Measurements from ENCODE around the gene TXLNA. TPM values are rescaled to one million over a fixed set of nuclear protein-coding genes. Genes with fewer than 3 reads are reported as not detected.

TXLNA gene
- polyA plus RNA-seq, 1 donor = 33.7 TPM

DNA sequence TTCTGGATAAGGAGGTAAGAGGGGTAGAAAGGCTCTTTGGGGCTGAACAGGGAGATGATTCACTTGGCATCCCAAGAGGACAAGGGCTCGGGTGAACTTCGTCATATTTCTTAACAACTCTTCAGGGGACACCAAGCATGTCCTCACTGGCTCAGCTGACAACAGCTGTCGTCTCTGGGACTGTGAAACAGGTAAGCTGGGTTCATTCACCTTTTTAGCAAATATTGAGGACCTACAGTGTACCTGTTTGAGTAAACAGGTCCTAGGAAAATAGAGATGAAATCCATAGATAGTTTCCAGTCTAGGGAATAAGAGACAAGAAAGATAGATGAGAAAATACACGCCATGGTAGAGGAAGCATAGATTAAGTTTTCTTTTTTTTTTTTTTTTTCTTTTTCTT lies 44.8 kb downstream of the TXLNA start:
- whole genome bisulfite sequencing (ENCODE audit: insufficient coverage, low lambda C conversion rate) = no CpG with 5 or more reads among the region's 4 CpGs
- H3K9me3 ChIP-seq (ENCODE audit: control insufficient read depth, low read depth, low read length) = no peaks in the 10 kb centered on the region
- no peak overlapping the region for H3K27ac ChIP-seq (ENCODE audit: low read length)
- no peak overlapping the region for H3K4me3 ChIP-seq (ENCODE audit: low read length)
- H3K36me3 ChIP-seq (ENCODE audit: control insufficient read depth, insufficient read depth, low read length) = peaks cover 47% of the 10 kb centered on the region
- no peaks in the 10 kb centered on the region for H3K27me3 ChIP-seq (ENCODE audit: control insufficient read depth, insufficient read depth, low read length)
- peaks cover 17% of the 10 kb centered on the region for H3K4me1 ChIP-seq (ENCODE audit: control insufficient read depth, insufficient read depth, low read length)
- no peak for DNase-seq

DNA sequence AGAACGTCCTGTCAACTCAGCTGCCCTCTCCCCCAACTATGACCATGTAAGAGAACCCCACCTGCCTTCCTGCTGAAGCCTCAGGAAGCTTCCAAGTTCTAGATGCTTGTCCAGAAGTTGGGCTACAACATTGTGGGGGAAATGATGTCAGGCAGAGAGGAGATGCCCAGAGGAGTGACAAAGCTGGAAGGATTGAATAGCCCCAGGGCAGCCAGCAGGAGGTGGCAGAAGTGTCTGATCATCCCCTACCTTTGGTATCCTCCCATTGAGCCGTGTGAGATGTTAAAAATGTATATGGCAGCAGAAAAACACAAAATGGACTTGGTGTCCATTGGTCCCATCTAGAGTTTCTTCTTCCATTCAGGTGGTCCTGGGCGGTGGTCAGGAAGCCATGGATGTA lies 49.3 kb downstream of the TXLNA start:
- WGBS (ENCODE audit: insufficient coverage, low lambda C conversion rate) = no CpG with 5 or more reads among the region's 3 CpGs
- DNase-seq = no peak
- Histone ChIP-seq H3K27ac (ENCODE audit: low read length) (no peak overlapping the region), H3K4me3 (ENCODE audit: low read length) (no peak overlapping the region), H3K4me1 (ENCODE audit: control insufficient read depth, insufficient read depth, low read length) (peaks cover under 1% of the 10 kb centered on the region), H3K9me3 (ENCODE audit: control insufficient read depth, low read depth, low read length) (no peaks in the 10 kb centered on the region), H3K36me3 (ENCODE audit: control insufficient read depth, insufficient read depth, low read length) (peaks cover 61% of the 10 kb centered on the region), H3K27me3 (ENCODE audit: control insufficient read depth, insufficient read depth, low read length) (no peaks in the 10 kb centered on the region)

DNA sequence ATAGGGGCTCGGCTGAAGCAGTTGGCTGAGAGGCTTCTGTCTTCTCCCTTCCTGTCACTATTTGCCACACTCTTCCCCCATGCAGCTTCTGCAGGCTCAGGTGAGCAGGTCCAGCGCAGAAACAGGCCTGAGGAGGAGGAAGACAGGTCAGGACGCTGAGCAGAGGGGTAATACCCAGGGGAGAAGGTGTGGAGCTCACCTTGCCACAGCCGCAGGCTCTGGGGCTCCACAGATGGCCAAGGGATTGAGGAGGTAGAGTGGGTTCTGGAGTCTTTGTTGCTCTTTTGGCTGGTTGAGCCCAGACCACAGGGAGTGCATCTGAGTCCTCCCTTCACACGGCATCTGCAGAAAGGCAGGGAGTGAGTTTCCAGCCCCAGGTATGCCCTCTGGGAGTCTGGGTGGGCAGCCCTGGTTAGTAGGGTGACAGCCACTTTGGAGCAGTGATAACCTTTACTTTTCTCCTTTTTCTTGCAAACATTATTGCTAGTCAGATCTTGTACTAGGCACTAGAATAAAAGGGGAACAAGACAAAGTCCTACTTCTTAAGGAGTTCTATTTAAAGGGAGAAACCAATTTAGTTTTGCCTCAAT lies 52.5 kb downstream of the TXLNA start:
- peaks cover 40% of the 10 kb centered on the region for H3K36me3 ChIP-seq (ENCODE audit: control insufficient read depth, insufficient read depth, low read length)
- no CpG with 5 or more reads among the region's 5 CpGs for WGBS (ENCODE audit: insufficient coverage, low lambda C conversion rate)
- no peak overlapping the region for H3K4me3 ChIP-seq (ENCODE audit: low read length)
- H3K4me1 ChIP-seq (ENCODE audit: control insufficient read depth, insufficient read depth, low read length) = no peaks in the 10 kb centered on the region
- H3K27me3 ChIP-seq (ENCODE audit: control insufficient read depth, insufficient read depth, low read length) = no peaks in the 10 kb centered on the region
- H3K9me3 ChIP-seq (ENCODE audit: control insufficient read depth, low read depth, low read length) = no peaks in the 10 kb centered on the region
- no peak overlapping the region for H3K27ac ChIP-seq (ENCODE audit: low read length)
- DNase-seq = no peak

DNA sequence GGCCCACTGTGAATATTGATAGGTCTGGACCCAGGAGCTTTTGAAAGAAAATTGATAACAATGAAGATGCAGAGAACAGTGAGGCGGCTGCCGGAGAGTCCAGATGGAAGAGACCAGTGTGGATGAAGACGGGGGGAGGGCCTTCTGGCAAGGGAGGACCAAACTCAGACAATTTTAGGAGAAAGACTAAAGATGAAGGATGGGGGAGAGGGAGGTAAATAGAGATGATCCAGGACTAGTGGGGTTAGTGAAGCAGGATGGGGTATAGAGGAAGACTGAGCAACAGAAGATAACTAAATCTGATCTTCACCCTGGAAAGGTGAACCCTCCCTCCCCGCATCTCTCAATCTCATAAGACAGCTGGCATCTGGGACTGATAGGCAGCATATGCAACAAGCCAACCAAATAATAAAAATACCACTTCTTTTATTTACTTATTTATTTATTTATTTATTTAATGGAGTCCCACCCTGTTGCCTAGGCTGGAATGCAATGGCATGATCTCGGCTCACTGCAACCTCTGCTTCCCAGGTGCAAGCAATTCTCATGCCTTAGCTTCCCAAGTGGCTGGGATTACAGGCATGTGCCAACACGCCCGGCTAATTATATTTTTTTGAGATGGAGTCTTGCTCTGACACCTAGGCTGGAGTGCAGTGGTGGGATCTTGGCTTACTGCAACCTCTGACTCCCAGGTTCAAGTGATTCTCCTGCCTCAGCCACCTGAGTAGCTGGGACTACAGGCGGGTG lies 53.3 kb downstream of the TXLNA start:
- no peak overlapping the region for H3K27ac ChIP-seq (ENCODE audit: low read length)
- no peaks in the 10 kb centered on the region for H3K9me3 ChIP-seq (ENCODE audit: control insufficient read depth, low read depth, low read length)
- no peak overlapping the region for H3K4me3 ChIP-seq (ENCODE audit: low read length)
- WGBS (ENCODE audit: insufficient coverage, low lambda C conversion rate) = 80% methylated on average over 2 of the region's 8 CpGs
- peaks cover 33% of the 10 kb centered on the region for H3K36me3 ChIP-seq (ENCODE audit: control insufficient read depth, insufficient read depth, low read length)
- H3K4me1 ChIP-seq (ENCODE audit: control insufficient read depth, insufficient read depth, low read length) = no peaks in the 10 kb centered on the region
- no peaks in the 10 kb centered on the region for H3K27me3 ChIP-seq (ENCODE audit: control insufficient read depth, insufficient read depth, low read length)
- no peak for DNase-seq

DNA sequence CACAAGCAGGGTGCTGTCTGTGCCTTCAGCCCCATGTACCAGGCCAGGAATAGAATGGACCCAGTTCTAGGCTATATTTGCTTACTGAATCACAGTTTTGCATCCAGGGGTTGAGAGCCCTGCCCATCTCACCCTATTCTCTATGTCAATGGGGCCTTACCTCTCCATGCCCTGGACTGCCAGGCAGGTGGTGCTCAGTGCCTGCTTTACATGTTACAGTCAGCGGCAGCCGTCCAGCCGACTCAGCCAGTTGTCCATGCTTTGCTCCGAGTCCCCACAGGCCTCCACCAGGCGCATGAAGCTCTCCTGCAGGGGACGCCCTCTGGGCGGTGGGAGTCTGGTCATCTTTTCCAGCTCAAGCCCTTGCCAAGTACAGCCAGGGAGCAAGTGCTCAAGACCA lies 55.3 kb downstream of the TXLNA start:
- H3K36me3 ChIP-seq (ENCODE audit: control insufficient read depth, insufficient read depth, low read length) = peaks cover 19% of the 10 kb centered on the region
- H3K9me3 ChIP-seq (ENCODE audit: control insufficient read depth, low read depth, low read length) = no peaks in the 10 kb centered on the region
- no peaks in the 10 kb centered on the region for H3K27me3 ChIP-seq (ENCODE audit: control insufficient read depth, insufficient read depth, low read length)
- H3K4me3 ChIP-seq (ENCODE audit: low read length) = no peak overlapping the region
- H3K27ac ChIP-seq (ENCODE audit: low read length) = no peak overlapping the region
- WGBS (ENCODE audit: insufficient coverage, low lambda C conversion rate) = no CpG with 5 or more reads among the region's 7 CpGs
- DNase-seq = no peak
- H3K4me1 ChIP-seq (ENCODE audit: control insufficient read depth, insufficient read depth, low read length) = no peaks in the 10 kb centered on the region

DNA sequence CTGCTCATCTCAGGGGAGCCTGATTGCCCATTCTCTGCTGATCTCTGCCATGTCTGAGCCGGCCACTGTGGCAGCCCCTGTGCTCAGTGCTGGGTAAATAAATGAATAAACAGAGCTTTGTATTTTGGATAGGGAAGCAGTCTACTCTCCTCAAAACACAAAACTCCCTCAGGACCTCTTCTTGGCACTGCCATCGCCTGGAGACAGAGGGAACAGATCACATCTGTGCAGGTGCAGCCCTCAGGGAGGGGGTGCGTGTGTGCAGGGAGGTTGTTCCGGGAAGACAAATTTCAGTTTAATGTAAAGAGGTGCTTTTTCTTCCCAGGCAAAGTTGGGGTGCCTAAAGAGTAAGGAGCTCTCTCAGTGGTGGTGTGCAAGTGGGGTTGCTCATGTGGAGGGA lies 59.9 kb downstream of the TXLNA start:
- no peaks in the 10 kb centered on the region for H3K36me3 ChIP-seq (ENCODE audit: control insufficient read depth, insufficient read depth, low read length)
- no CpG with 5 or more reads among the region's 4 CpGs for WGBS (ENCODE audit: insufficient coverage, low lambda C conversion rate)
- no peak overlapping the region for H3K4me3 ChIP-seq (ENCODE audit: low read length)
- no peaks in the 10 kb centered on the region for H3K27me3 ChIP-seq (ENCODE audit: control insufficient read depth, insufficient read depth, low read length)
- H3K9me3 ChIP-seq (ENCODE audit: control insufficient read depth, low read depth, low read length) = no peaks in the 10 kb centered on the region
- peaks cover 13% of the 10 kb centered on the region for H3K4me1 ChIP-seq (ENCODE audit: control insufficient read depth, insufficient read depth, low read length)
- DNase-seq = no peak
- H3K27ac ChIP-seq (ENCODE audit: low read length) = no peak overlapping the region

DNA sequence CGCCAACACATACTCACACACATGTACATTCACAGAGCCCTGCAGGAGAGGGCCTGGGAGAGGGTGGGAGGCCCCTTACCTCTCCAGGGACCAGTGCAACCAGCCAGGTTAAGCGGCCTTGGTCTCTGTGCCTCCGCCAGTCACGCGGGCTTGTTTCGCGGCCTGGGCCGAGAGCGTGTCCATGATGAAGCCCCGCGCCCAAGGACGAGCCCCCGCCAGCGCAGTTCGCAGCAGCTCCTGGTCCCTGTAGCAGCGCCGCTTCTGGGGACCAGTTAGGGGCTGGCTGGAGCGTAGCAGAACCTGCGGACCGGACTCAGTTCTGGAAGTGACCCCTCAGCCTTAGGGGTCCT lies 60.3 kb downstream of the TXLNA start:
- Histone ChIP-seq H3K36me3 (ENCODE audit: control insufficient read depth, insufficient read depth, low read length) (no peaks in the 10 kb centered on the region), H3K27me3 (ENCODE audit: control insufficient read depth, insufficient read depth, low read length) (no peaks in the 10 kb centered on the region), H3K4me1 (ENCODE audit: control insufficient read depth, insufficient read depth, low read length) (peaks cover 13% of the 10 kb centered on the region), H3K9me3 (ENCODE audit: control insufficient read depth, low read depth, low read length) (no peaks in the 10 kb centered on the region), H3K27ac (ENCODE audit: low read length) (peak overlapping the region; percentile 33), H3K4me3 (ENCODE audit: low read length) (peak overlapping the region; percentile 58)
- no CpG with 5 or more reads among the region's 20 CpGs for WGBS (ENCODE audit: insufficient coverage, low lambda C conversion rate)
- DNase-seq = peak in 1 of 2 donors; percentile 32

DNA sequence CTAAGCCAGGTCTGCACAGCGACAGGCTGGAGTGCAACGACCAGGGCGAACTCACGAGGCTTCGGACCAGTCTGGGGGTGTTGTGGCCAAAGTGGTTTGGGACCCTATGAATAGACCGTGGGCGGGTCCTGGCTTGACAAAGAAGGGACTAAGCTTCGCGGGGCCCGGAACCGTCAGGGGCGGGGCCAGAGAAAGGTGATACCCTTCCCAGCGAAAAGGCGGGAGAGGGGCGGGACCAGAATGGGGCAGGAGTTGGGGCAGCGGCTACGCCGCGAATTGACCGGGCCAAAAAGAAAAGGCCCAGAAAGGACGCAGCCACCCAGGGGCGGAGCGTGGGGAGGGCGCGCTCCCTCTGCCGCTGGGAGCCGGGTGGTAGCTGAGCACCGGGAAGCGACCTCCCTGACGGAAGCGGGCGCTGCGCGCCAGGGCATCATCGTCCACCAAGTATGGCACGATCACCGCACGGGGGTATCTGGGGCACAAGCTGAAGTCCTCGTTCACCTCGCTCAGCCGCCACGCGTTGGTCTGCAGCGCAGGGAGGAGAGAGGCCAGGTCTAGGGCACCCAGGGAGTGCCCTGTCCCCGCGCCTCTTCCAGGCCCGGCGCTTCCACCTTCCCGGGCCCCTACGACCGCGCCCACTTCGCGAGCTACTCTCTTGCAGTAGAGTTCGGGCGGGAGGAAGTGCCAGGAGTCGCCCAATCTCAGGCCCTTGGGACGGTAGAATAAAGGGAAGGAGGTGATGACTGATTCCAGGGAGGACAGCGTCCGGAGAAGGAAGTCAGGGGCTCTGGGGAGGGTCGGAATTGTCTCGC lies 60.9 kb downstream of the TXLNA start:
- H3K27ac ChIP-seq (ENCODE audit: low read length) = peak overlapping the region; percentile 33
- H3K27me3 ChIP-seq (ENCODE audit: control insufficient read depth, insufficient read depth, low read length) = no peaks in the 10 kb centered on the region
- no CpG with 5 or more reads among the region's 62 CpGs for WGBS (ENCODE audit: insufficient coverage, low lambda C conversion rate)
- peak overlapping the region; percentile 58 for H3K4me3 ChIP-seq (ENCODE audit: low read length)
- H3K9me3 ChIP-seq (ENCODE audit: control insufficient read depth, low read depth, low read length) = no peaks in the 10 kb centered on the region
- peaks cover 13% of the 10 kb centered on the region for H3K4me1 ChIP-seq (ENCODE audit: control insufficient read depth, insufficient read depth, low read length)
- peak in 1 of 2 donors; percentile 76 for DNase-seq
- H3K36me3 ChIP-seq (ENCODE audit: control insufficient read depth, insufficient read depth, low read length) = no peaks in the 10 kb centered on the region

DNA sequence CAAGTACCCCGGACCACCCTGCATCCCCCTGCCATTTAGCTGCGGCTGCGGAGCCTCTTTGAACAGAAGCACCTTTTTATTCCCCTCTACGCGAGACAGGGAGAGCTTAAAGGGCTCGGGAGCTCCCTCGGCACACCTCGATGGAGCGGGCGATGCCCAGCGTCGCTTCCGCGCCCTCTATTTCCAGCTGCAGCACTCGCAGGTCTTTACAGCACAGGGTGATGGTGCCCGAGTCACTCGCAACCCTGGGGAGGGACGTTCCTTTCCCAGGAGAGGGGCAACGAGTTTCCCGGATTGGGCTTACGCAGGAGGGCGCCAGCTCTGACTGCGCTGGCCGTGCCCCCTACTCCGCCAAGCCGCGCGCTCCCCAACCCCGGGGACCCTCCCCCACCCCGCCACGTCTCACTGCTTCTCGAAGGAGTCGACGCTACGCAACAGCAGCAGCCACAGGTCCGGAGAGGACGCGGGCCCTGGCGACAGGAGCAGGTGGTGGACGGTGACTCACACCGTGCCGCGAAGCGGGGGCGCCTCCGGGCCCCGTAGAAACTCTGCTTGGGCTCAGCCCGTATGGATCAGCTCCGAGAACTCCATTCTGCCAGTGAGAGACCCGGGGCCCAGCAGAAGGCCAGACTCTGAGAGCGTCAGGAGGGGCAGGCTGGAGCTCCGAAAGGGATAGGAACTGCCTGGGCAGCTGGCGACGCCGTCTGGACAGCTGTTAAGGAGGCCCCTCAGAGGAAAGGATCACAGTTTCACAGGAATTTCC lies 61.7 kb downstream of the TXLNA start:
- peak overlapping the region; percentile 33 for H3K27ac ChIP-seq (ENCODE audit: low read length)
- DNase-seq = peak; percentile 58 to 71
- H3K4me3 ChIP-seq (ENCODE audit: low read length) = peak overlapping the region; percentile 58
- WGBS (ENCODE audit: insufficient coverage, low lambda C conversion rate) = no CpG with 5 or more reads among the region's 55 CpGs
- H3K27me3 ChIP-seq (ENCODE audit: control insufficient read depth, insufficient read depth, low read length) = no peaks in the 10 kb centered on the region
- H3K9me3 ChIP-seq (ENCODE audit: control insufficient read depth, low read depth, low read length) = no peaks in the 10 kb centered on the region
- no peaks in the 10 kb centered on the region for H3K36me3 ChIP-seq (ENCODE audit: control insufficient read depth, insufficient read depth, low read length)
- H3K4me1 ChIP-seq (ENCODE audit: control insufficient read depth, insufficient read depth, low read length) = peaks cover 13% of the 10 kb centered on the region

DNA sequence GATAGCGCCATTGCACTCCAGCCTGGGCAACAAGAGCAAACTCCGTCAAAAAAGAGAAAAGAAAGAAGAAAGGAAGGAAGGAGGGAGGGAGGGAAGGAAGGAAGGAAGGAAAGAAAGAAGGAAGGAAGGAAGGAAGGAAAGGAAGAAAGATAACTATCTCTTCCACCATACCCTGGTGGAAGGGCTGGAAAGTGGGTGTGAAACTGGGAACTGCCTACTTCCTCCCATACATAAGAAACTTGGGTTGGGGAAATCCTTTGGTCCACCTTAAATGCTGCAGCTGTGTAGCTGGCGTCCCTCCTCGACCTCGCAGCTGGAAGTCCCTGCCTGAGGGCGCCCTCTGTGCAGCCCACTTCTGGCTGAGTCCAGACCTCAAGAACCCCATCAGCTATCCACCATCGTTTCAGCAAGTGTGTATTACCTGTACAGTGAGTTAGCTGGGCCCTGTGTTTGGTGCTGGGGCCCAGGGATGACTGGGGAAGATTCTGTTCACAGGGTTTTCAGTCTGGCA lies 62.9 kb downstream of the TXLNA start:
- no peaks in the 10 kb centered on the region for H3K9me3 ChIP-seq (ENCODE audit: control insufficient read depth, low read depth, low read length)
- WGBS (ENCODE audit: insufficient coverage, low lambda C conversion rate) = 71% methylated on average over 1 of the region's 7 CpGs
- peaks cover 13% of the 10 kb centered on the region for H3K4me1 ChIP-seq (ENCODE audit: control insufficient read depth, insufficient read depth, low read length)
- no peak overlapping the region for H3K4me3 ChIP-seq (ENCODE audit: low read length)
- peak in 1 of 2 donors; percentile 15 for DNase-seq
- H3K27ac ChIP-seq (ENCODE audit: low read length) = no peak overlapping the region
- H3K36me3 ChIP-seq (ENCODE audit: control insufficient read depth, insufficient read depth, low read length) = no peaks in the 10 kb centered on the region
- H3K27me3 ChIP-seq (ENCODE audit: control insufficient read depth, insufficient read depth, low read length) = no peaks in the 10 kb centered on the region
